Fibroblast of skin of right quadriceps (primary cell): Measurements from ENCODE around the gene TMEM250.
A peak's percentile ranks its signal among the peaks of the same experiment; 100 is the strongest.

ENCODE experiments used
- DNase-seq: peaks from one replicate; pipeline ENCODE4 v3.0.0-alpha.2; 2013

The TMEM250 gene

GRCh38 chr9:136131629-136132511 is 13.2 kb upstream of the TMEM250 start:
- no peak for DNase-seq

GRCh38 chr9:136129176-136129575 is 10.5 kb upstream of the TMEM250 start:
- no peak for DNase-seq

DNA sequence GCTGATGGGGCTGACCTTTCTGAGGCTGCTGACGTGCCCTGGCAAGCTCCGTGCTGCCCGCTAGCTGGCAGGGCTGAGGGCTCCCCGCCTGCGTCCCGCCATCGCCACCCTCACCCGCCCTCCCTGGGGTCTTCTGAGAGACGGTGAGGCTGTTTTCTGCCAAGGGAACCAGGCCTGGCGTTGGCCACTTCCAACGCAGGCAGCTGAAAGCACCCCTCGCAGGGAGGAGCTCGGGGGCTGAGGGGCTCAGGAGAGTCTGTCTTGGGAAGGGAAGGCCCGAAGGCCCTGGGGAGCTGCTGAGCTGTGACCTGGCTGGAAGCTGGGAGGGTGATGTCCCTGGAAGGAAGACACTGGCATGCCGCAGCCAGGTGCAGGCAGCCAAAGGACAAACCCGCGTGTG is 9.8 kb upstream of the TMEM250 start:
- no peak for DNase-seq

DNA sequence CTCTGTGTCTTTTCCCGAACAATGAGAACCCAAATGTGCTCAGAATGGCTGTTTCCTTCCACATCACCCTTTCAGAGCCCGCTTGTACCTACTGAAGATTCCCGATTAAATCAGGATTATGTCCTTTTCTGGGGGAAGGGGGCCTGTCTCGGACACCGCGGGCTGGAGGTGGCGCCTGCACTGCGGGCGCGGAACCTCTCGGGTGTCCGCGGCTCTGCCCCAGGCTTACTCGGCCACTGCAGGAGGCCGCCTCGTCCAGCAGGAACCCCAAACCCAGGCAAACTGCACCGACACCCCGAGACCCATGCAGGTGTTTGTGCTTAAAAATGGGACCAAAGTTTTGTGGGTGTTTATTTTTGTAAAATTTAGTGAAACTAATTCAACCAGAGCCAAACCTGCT is 8.6 kb upstream of the TMEM250 start:
- no peak for DNase-seq

- no peak for DNase-seq
These were observed 6.5 kb upstream of the TMEM250 start for GRCh38 chr9:136124976-136125692.

GRCh38 chr9:136122425-136123383 is 4.0 kb upstream of the TMEM250 start:
- peak; percentile 41 for DNase-seq

DNA sequence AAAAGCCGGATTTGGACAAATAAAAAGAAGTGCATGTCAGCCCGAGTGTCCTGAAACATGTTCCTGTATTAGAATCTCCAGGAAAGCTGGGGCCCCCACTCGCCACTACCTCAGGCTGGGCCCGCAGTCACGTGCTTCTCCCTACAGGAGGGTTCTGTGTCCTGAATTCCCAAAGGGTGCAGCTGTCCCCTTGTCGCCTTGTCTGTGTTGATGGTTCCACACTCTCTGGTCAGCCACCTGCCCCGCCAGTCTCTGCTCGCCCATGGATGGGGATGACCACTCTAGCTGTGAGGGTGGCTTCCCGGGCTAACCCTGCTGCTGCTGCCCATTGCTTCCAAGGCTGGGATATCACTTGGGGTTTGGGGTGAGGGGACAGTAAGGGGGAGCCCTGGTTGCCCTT is 3.1 kb upstream of the TMEM250 start:
- DNase-seq = no peak

GRCh38 chr9:136120438-136120844 is 1.8 kb upstream of the TMEM250 start:
- DNase-seq = no peak

- no peak for DNase-seq
These were observed 1.3 kb upstream of the TMEM250 start for GRCh38 chr9:136119883-136120393.

DNA sequence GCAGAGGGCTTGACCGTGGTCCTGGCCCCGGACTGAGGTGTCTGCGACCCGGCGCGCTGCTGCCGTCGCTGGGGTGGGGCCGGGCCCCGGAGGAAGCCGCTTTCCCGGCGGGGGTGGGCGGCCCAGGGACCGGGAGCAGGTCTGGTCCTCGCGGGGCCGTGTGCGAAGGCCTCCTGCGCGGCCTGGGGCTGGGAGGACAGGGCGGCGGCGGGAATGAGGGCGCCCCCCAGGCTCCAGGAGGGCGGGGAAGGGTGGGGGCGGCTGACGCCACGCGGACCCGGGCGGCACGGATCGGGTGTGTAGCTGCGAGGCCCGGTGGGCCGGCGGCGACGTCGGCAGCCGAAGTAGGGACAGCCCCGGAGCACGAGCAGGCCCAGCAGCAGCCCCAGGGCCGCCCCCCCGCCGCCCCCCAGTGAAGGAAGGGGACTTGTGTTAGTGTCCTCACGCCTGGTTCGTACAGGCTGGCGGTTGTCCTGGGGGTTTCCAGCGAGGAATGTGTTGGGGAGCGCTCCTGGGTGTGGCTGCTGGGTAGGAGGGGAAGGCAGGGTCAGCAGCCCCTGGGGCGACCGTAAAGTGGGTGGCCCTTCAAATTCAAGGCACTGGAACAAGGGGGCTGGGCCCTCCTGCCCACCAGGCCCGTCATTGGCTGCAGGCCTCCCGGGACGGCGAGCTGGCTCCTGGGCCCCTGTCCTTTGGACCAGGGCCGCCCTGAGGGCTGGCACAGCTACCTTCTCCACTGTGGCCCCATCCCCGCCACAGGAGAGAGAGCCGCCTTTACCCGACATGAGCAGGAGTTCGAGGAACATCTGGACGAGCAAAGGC is 597 bp upstream of the TMEM250 start:
- peak; percentile 31 for DNase-seq

DNA sequence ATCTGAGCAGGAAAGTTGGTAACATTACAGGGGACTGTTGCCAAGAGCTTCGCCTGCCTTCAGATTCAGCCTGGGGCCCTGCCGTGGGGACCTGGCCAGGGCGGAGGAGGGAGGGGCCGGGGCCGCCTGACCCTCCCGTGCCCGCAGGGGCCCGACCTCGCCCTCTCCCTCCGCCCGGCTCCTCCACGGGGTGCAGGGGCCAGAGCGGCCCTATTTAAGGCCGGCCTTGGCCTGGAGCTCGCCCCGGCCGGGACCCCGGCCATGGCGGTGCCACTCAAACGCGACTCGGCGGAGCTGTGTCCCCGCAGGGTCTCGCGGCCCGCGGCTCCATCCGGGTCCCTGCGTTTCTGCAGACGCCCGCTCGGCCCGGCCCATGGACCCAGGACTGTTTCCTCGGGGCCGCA is 757 bp downstream of the TMEM250 start:
- no peak for DNase-seq

- no peak for DNase-seq
These were observed 1.3 kb downstream of the TMEM250 start for GRCh38 chr9:136117291-136117915.

- DNase-seq = no peak
These were observed 2.1 kb downstream of the TMEM250 start for GRCh38 chr9:136116360-136117098.

DNA sequence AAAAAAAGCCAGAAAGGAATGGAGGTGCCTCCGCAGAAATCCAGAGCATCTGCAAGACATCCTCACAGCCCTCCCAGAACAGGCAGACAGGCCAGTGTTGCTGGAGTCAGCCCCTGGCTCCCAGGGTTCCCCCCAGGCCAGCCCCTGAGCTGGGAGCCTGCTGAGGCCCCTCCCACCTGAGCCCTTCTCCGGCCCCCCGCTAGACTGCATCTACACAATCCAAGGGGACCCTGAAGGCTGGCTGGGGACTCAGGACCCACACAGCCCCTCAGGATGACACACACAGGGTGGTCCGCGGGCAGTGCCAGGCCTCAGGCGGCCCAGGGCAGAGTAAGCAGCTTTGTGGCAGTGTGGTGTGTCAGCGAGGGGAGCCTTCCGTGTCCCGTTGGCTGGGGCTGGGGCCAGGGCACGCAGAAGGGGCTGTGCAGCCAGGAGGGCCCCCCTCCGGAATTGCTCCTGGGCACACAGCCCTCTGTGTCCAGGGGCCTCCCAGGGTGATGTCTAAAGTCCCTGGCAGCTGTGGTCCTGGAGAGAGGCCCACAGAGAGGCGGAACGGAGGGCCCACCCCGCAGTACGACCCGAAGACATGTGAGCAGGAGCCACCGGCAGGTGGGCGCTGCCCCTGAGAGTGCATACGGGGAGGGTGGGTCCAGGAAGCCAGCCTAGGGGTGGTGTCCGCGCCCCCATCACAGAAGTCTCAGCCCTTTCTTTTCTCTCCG is 2.9 kb downstream of the TMEM250 start:
- no peak for DNase-seq

DNA sequence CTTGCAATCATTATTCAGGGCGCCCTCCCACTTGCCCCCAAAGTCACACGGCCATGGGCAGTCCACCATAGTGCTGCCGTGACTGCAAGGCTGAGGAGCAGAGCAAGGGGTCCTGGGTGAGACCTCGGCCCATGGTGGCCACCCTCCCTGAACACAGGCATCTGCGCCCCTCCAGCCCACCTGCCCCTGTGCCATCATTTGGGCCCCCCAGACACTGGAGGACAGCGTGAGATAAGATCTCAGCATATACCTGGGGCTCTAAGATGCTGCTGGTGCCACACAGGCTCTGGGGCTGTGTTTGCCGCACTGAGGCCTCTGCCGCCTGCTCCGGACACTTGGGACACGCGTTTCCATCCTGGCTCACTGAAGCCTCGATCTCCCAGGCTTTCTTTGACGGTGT is 3.5 kb downstream of the TMEM250 start:
- DNase-seq = no peak

DNA sequence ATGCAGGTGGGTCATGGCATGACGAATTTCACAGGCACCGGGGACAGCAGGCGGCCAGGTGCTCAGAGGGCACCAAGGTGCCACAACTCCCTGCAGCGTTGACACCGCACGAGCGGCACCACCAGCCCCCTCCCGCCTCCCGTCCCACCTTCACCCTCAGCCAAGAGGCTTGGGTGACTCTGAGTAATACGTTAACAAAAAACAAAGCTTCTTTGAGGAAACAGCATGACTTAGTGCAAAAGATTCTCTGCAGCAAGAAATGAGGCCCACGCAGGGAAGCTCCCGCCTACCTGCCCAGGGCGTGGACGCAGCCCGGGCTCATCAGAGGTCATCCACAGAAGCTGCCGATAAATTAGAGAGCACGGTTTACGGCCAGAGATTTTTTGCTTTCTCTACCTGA is 4.1 kb downstream of the TMEM250 start:
- no peak for DNase-seq

GRCh38 chr9:136112541-136112940 is 6.1 kb downstream of the TMEM250 start:
- no peak for DNase-seq

- no peak for DNase-seq
These were observed 6.8 kb downstream of the TMEM250 start for GRCh38 chr9:136111910-136112309.

DNA sequence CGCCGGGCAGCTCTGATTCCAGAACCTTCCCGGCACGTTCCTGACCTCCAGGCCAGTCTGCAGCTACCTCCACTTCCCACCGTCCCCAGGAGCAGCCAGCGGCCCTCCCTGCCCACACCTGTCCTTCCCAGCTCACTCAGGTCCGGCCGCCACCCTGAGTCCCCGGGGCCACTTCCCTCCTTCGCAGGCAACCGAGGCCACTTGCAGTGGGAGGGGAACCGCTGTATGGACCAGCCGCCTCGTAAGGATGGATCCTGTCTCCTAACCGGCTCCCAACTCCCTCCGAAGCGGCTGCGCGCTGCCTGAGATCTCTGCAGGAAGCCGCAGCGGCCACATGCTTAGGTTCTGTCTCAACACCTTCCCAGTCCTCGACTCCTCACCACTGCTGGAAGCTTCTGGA is 7.5 kb downstream of the TMEM250 start:
- DNase-seq = no peak
